Upper lobe of left lung (tissue), 6 donors: Measurements from ENCODE around the gene ECHDC3. TPM values are rescaled to one million over a fixed set of nuclear protein-coding genes. Genes with fewer than 3 reads are reported as not detected.
A peak's percentile ranks its signal among the peaks of the same experiment; 100 is the strongest.

Experiments used
- ATAC-seq, 2 donors: fragments of 200-7000 bp; cut with Tn5 transposase; one replicate each; pipeline ENCODE4 v1.9.1; 2022; ENCODE audit warnings: mild to moderate bottlenecking in 2 of 2, moderate library complexity in 2 of 2; ENCODE audit not compliant: low FRiP score in 2 of 2
- DNase-seq, 2 donors: peaks; one replicate each; pipeline ENCODE4 v3.0.0-alpha.2; 2019 to 2020
- H3K27ac ChIP-seq, 4 donors: fragments of 200-600 bp; sonication (generic); one replicate each; pipeline ENCODE4 v1.5.1; 2016 to 2019
- H3K27me3 ChIP-seq, 4 donors: fragments of 200-600 bp; sonication (generic); one replicate each; pipeline ENCODE4 v1.5.1; 2017 to 2019
- H3K36me3 ChIP-seq, 4 donors: fragments of 200-600 bp; sonication (generic); one replicate each; pipeline ENCODE4 v1.5.1; 2016 to 2019
- H3K4me1 ChIP-seq, 4 donors: fragments of 200-600 bp; sonication (generic); one replicate each; pipeline ENCODE4 v1.5.1; 2018 to 2019
- H3K4me3 ChIP-seq, 4 donors: fragments of 200-600 bp; sonication (generic); one replicate each; pipeline ENCODE4 v1.5.1; 2017 to 2019; ENCODE audit warnings: mild to moderate bottlenecking in 2 of 4, moderate library complexity in 1 of 4
- H3K9me3 ChIP-seq, 4 donors: fragments of 200-600 bp; sonication (generic); one replicate each; pipeline ENCODE4 v1.5.1; 2018 to 2019
- EP300 ChIP-seq, 4 donors: sonication (generic); formaldehyde crosslinking; IDR thresholded peaks; one replicate each; pipeline ENCODE4 v1.5.1; 2017; ENCODE audit warnings: antibody characterized with exemption in 4 of 4, control low read depth in 2 of 4
- POLR2A ChIP-seq, 4 donors: fragments of 450-650 bp; IDR thresholded peaks; one replicate each; pipeline ENCODE4 v1.5.1; 2016 to 2017; ENCODE audit warnings: antibody characterized with exemption in 4 of 4, mild to moderate bottlenecking in 2 of 4
- POLR2AphosphoS5 ChIP-seq, 2 donors: sonication (generic); formaldehyde crosslinking; IDR thresholded peaks; one replicate each; pipeline ENCODE4 v1.5.1; 2017; ENCODE audit warnings: antibody characterized with exemption in 2 of 2
- WGBS, 2 donors: methylation state at CpG; one replicate each; pipeline ENCODE4 v1.1.5; 2017 to 2018; 5-methylcytosine and 5-hydroxymethylcytosine counted together
- total RNA-seq, 6 donors: library from RNA; depleted of rRNA in 4 of 6; stranded (reverse); fragments of >200 nt in 4 of 6; gene quantifications; one replicate each; pipeline versions ENCODE4 v1.1.0 to v1.2.1, GENCODE V29; 2016 to 2021
- TF ChIP-seq, protein P1 (sequence below), 6 experiments: fragments of 450-650 bp in 4 of 6; fragments of 200-600 bp in 2 of 6; sonication (generic) in 2 of 6; IDR thresholded peaks; one replicate each; pipeline ENCODE4 v1.5.1; 2016 to 2019; ENCODE audit warnings: antibody characterized with exemption in 6 of 6
- donor health status: DM: no; HTN: no; CAD: no; lungs with moderate emphysema.
- donor health status: DM: no; HTN: yes; CAD: no; lungs with severe emphysema.

Gene ECHDC3
- total RNA-seq, 6 donors from 2014 or later, result 32.0 to 98.0 (median 61.2) TPM

DNA sequence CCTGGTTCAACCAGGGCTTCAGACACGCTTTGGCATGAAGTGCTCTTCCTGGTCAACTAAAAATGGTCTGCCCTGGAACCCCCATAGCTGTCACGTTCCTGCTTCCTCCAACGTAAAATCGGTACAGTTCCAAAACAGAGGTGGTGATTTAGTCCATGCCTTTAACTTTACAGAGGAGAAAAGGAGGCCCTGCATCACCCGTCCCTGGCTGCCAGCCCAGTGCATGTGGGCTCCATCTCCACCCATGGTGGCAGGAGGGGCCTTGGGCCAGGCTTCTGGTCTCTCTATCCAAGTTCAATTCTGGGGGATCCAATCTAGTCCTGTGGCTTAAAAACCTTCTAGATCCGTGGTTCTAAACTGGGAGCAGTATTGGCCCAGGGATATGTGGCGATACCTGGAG, 18.7 kb downstream of the ECHDC3 start:
- Histone ChIP-seq H3K9me3 (no peaks in the 10 kb centered on the region), H3K4me1 (peaks cover 3 to 15% (median 7%) of the 10 kb centered on the region in 4 donors), H3K4me3 (no peak overlapping the region), H3K27ac (no peak overlapping the region), H3K36me3 (peaks cover 0 to 47% (median 13%) of the 10 kb centered on the region in 4 donors), H3K27me3 (no peaks in the 10 kb centered on the region)
- ATAC-seq (no peak), DNase-seq (no peak)
- WGBS, 2 donors, result 76 to 83% methylated on average over 7 of the region's 7 CpGs
- TF ChIP-seq EP300 (IDR thresholded peaks at IDR 0.05), result no peak
- TF ChIP-seq POLR2AphosphoS5 (IDR thresholded peaks at IDR 0.05), result no peak
- TF ChIP-seq, protein P1, sequence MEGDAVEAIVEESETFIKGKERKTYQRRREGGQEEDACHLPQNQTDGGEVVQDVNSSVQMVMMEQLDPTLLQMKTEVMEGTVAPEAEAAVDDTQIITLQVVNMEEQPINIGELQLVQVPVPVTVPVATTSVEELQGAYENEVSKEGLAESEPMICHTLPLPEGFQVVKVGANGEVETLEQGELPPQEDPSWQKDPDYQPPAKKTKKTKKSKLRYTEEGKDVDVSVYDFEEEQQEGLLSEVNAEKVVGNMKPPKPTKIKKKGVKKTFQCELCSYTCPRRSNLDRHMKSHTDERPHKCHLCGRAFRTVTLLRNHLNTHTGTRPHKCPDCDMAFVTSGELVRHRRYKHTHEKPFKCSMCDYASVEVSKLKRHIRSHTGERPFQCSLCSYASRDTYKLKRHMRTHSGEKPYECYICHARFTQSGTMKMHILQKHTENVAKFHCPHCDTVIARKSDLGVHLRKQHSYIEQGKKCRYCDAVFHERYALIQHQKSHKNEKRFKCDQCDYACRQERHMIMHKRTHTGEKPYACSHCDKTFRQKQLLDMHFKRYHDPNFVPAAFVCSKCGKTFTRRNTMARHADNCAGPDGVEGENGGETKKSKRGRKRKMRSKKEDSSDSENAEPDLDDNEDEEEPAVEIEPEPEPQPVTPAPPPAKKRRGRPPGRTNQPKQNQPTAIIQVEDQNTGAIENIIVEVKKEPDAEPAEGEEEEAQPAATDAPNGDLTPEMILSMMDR (IDR thresholded peaks at IDR 0.05), result no peak
- TF ChIP-seq POLR2A (IDR thresholded peaks at IDR 0.05), result no peak

DNA sequence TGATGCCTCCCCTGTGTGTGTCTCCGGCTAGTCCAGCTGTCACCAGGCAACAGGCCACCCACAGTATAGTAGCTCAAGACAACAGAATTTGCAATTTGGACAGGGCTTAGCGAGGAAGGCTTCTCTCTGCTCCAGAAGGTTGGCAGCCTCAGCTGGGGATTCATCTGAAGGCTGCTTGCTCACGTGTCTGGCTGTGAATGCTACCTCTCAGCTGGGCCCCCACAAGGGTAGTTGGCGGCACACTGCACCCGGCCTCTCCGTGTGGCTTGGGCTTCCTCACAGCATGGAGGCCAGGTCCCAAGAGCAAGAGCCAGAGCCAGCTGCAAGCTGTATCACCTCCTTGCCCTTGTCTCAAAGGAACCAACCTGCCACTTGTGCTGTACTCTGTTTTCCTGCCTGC, 19.2 kb downstream of the ECHDC3 start:
- Histone ChIP-seq H3K9me3 (no peaks in the 10 kb centered on the region), H3K27me3 (no peaks in the 10 kb centered on the region), H3K4me3 (no peak overlapping the region), H3K36me3 (peaks cover 0 to 41% (median 13%) of the 10 kb centered on the region in 4 donors), H3K27ac (no peak overlapping the region), H3K4me1 (peaks cover 3 to 15% (median 7%) of the 10 kb centered on the region in 4 donors)
- ATAC-seq (no peak), DNase-seq (no peak)
- WGBS, 2 donors, result 93 to 100% methylated on average over 2 to 6 of the region's 6 CpGs
- TF ChIP-seq POLR2A (IDR thresholded peaks at IDR 0.05) (no peak), POLR2AphosphoS5 (IDR thresholded peaks at IDR 0.05) (no peak), EP300 (IDR thresholded peaks at IDR 0.05) (no peak)
- TF ChIP-seq, protein P1 (IDR thresholded peaks at IDR 0.05), result no peak

DNA sequence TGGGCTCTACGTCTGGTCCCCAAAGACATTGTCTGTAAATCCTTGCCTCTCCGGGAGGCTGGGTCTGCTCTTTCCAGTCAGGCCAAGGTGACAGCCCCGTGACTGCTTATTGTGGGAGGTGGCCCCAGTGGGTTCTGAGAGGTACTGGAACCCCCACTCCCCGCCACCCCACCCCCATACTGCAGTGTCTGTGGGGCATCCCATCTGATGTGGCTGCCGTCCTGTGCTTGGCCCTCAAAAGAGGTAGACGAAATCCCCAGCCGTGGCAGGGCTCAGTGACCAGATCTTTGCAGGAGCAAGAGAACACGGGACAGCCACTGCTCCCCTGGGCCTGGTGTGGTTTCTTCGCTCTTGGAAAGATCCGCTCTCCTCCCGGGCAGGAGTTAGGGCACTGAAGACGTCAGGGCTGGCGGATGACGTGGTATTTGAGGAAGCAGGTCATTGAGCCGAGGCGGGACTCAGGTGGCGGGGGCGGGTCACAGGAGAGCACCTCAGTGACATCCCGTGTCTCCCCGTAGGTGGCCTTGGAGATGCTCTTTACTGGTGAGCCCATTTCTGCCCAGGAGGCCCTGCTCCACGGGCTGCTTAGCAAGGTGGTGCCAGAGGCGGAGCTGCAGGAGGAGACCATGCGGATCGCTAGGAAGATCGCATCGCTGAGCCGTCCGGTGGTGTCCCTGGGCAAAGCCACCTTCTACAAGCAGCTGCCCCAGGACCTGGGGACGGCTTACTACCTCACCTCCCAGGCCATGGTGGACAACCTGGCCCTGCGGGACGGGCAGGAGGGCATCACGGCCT, 20.7 kb downstream of the ECHDC3 start:
- TF ChIP-seq, protein P1 (IDR thresholded peaks at IDR 0.05), result no peak
- TF ChIP-seq EP300 (IDR thresholded peaks at IDR 0.05) (no peak), POLR2A (IDR thresholded peaks at IDR 0.05) (no peak), POLR2AphosphoS5 (IDR thresholded peaks at IDR 0.05) (no peak)
- DNase-seq (peak in 1 of 2 donors; percentile 63), ATAC-seq (no peak)
- Histone ChIP-seq H3K4me3 (no peak overlapping the region), H3K36me3 (peaks cover 0 to 41% (median 13%) of the 10 kb centered on the region in 4 donors), H3K27ac (no peak overlapping the region), H3K4me1 (peaks cover 0 to 5% (median 4%) of the 10 kb centered on the region in 4 donors), H3K27me3 (no peaks in the 10 kb centered on the region), H3K9me3 (no peaks in the 10 kb centered on the region)
- WGBS, 2 donors, result 92 to 100% methylated on average over 2 to 32 of the region's 32 CpGs

DNA sequence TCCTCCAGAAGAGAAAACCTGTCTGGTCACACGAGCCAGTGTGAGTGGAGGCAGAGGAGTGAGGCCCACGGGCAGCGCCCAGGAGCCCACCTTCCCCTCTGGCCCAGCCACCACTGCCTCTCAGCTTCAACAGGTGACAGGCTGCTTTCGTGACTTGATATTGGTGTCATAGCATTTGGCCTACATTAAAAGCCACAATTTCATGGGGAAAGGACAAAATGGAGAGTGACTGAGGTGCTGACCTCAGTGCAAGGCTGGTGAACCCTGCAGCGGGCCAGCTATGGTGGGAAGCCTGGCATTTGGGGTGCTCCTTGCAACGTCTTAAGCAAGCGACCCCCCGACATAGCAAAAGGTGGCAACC, 21.3 kb downstream of the ECHDC3 start:
- 76 to 80% methylated on average over 8 of the region's 8 CpGs for WGBS, 2 donors
- no peak overlapping the region for H3K27ac ChIP-seq
- ATAC-seq (no peak), DNase-seq (no peak)
- H3K4me1 ChIP-seq, result peaks cover 0 to under 1% (median 0%) of the 10 kb centered on the region in 4 donors
- no peaks in the 10 kb centered on the region for H3K9me3 ChIP-seq
- H3K36me3 ChIP-seq, result peaks cover 0 to 41% (median 13%) of the 10 kb centered on the region in 4 donors
- H3K27me3 ChIP-seq, result no peaks in the 10 kb centered on the region
- TF ChIP-seq, protein P1 (IDR thresholded peaks at IDR 0.05), result no peak
- no peak for TF ChIP-seq EP300 (IDR thresholded peaks at IDR 0.05)
- TF ChIP-seq POLR2A (IDR thresholded peaks at IDR 0.05), result no peak
- TF ChIP-seq POLR2AphosphoS5 (IDR thresholded peaks at IDR 0.05), result no peak
- H3K4me3 ChIP-seq, result no peak overlapping the region
